ENCODE data around the gene CCR7.

Gene CCR7

GRCh38 chr17:40532520-40533253 is 32.6 kb downstream of the CCR7 start:
- DNase-seq = no peak

GRCh38 chr17:40531051-40531991 is 34.0 kb downstream of the CCR7 start:
- DNase-seq = peak; percentile 48

- no peak for DNase-seq
These were observed 34.7 kb downstream of the CCR7 start for GRCh38 chr17:40530531-40530994.

GRCh38 chr17:40529991-40530390 is 35.3 kb downstream of the CCR7 start:
- no peak for DNase-seq

- peak; percentile 45 for DNase-seq
These were observed 36.4 kb downstream of the CCR7 start for GRCh38 chr17:40528692-40529417.

GRCh38 chr17:40526668-40527067 is 38.6 kb downstream of the CCR7 start:
- no peak for DNase-seq

DNA sequence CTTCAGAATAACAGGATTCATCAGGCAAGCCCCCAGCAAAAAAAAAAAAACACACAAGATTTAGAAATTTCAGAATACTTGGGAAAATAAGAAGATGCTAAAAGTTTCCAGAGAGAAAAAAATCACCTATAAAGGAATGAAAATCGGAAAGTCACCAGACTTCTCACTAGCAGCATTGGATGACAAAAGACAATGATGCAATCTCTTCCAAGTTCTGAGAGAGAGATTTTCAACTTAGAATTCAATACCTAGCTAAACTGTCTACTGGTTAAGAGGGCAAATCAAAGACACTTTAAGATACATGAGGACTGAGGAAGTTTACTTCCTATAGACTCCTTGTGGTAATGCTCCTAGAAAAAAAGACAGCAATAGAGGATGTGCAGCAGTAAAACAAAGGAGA is 40.0 kb downstream of the CCR7 start:
- DNase-seq = no peak

GRCh38 chr17:40524243-40524965 is 40.9 kb downstream of the CCR7 start:
- no peak for DNase-seq

DNA sequence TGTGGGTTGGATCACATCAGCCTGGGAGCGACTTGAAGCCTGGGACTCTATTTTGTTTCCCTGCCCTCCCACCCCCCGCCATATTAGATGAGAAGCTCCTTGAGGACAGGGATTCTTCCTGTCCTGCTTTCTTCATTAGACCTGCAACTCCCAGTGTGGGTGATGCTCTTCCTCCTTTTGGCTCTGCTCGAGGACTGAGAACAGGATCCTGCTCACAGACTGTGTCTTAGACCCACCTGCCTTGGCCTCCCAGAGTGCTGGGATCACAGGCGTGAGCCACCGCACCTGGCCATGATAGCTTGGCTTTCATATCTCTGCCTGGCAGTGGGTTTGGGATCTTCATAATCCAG is 42.3 kb downstream of the CCR7 start:
- DNase-seq = no peak

- no peak for DNase-seq
These were observed 42.9 kb downstream of the CCR7 start for GRCh38 chr17:40522250-40522960.

DNA sequence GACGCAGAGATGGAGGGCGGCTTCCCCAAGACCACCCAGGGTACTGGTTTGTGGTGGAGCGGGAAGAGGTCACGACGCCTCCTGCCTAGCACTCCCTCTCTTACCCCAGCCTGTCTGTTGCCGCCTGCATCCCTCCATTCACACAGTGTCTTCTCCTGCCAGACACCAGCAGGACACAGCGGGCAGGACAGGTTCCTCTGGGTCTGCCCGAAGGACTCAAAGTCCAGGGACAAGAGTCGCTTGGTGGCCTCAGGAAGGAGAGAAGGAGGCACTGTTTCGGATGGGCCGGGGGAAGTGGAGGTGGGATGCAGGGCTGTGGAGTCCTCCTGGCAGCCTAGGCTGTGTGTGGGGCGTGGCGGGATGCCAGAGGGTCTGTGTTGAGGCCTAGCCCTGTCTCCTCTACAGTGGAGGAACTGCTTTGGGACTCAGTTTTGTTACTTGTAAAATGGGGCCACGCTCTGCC is 44.2 kb downstream of the CCR7 start:
- DNase-seq = no peak

GRCh38 chr17:40519089-40519775 is 46.0 kb downstream of the CCR7 start:
- no peak for DNase-seq

DNA sequence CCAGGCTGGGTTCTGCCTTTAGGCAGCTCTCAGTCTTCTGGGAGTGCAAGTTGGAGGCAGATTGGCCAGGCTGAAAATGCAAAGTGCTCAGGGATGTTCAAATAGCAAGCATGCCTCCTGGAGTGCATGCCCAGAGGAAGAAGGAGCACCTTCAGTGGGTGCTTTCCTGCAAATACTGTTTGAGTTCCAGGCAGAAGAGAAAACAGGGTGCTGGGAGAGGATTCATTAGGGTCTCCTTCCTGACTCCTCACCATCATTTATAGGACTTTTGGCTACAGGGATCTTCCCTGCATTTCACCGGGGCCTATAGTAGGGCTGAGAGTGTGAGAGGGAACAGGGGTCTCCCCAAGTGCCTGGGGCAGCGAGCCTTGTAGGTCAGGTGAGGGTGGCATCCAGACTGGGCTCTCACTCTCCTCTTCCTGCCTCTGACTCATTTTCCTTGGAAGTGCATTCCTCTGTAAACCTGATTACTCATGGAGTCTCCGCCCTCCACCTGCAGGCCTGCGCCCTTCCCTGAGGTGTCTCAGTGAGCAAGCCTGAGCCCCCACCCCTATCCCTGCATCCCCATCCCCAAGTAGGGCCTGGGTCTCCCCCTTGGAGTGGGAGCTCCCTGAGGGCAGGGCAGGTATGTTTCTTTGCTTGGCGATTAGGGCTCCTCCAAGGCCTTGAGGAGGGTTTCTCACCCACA is 46.7 kb downstream of the CCR7 start:
- no peak for DNase-seq

DNA sequence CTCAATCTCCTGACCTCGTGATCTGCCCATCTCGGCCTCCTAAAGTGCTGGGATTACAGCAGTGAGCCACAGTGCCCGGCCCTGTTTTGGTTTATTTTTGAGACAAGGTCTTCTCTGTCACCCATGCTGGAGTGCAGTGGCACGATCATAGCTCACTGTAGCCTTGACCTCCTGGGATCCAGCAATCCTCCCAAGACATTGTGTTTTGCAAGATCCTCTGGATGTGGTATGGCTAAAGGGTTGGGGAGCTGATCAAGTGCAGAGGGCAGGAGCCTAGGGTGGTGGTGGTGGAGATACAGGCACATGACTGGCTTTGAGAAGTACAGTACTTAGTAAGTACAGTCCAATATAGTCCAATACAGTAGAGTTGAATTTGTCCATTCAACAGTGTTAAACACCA is 47.3 kb downstream of the CCR7 start:
- DNase-seq = no peak

- DNase-seq = no peak
These were observed 48.0 kb downstream of the CCR7 start for GRCh38 chr17:40517286-40517662.

GRCh38 chr17:40516581-40517285 is 48.5 kb downstream of the CCR7 start:
- peak; percentile 88 for DNase-seq

GRCh38 chr17:40515491-40516041 is 49.7 kb downstream of the CCR7 start:
- peak; percentile 63 for DNase-seq

- no peak for DNase-seq
These were observed 50.3 kb downstream of the CCR7 start for GRCh38 chr17:40515011-40515410.

All from central memory CD4-positive, alpha-beta T cell (primary cell).